Neural cell (in vitro differentiated cells): ENCODE measurements around the gene CDH4.

Source experiments
- CTCF ChIP-seq: fragments of 450-650 bp; IDR thresholded peaks from 2 replicates; pipeline ENCODE4 v1.5.1; 2014; ENCODE audit warnings: antibody characterized with exemption, mild to moderate bottlenecking, moderate library complexity; ENCODE audit not compliant: poor library complexity, severe bottlenecking
- EZH2 ChIP-seq: fragments of 200-600, 300-800 bp; shearing (Covaris generic), sonication (generic); IDR thresholded peaks from 2 replicates; pipeline ENCODE4 v1.6.1; 2014; ENCODE audit warnings: antibody characterized with exemption, low read length, borderline replicate concordance, mild to moderate bottlenecking; ENCODE audit not compliant: insufficient read depth, poor library complexity, severe bottlenecking
- MXI1 ChIP-seq: fragments of 450-650 bp; conservative IDR thresholded peaks from 2 replicates; pipeline ENCODE4 v1.6.1; 2014; ENCODE audit warnings: antibody characterized with exemption, mild to moderate bottlenecking; ENCODE audit not compliant: poor library complexity, severe bottlenecking
- POLR2AphosphoS5 ChIP-seq: IDR thresholded peaks from 2 replicates; pipeline ENCODE4 v1.6.1; 2012
- REST ChIP-seq: IDR thresholded peaks from 2 replicates; pipeline ENCODE4 v1.6.1; 2012; ENCODE audit warnings: borderline replicate concordance
- SMC3 ChIP-seq: fragments of 450-650 bp; conservative IDR thresholded peaks from 2 replicates; pipeline ENCODE4 v1.6.1; 2014; ENCODE audit warnings: antibody characterized with exemption, mild to moderate bottlenecking, moderate library complexity; ENCODE audit not compliant: poor library complexity
- TAF1 ChIP-seq: IDR thresholded peaks from 2 replicates; pipeline ENCODE4 v1.6.1; 2012; ENCODE audit warnings: low read depth

GRCh38 chr20:61815176-61815575 lies 563.1 kb downstream of the CDH4 start:
- TF ChIP-seq REST (no peak), CTCF (no peak), POLR2AphosphoS5 (no peak), EZH2 (no peak), TAF1 (no peak), SMC3 (no peak), MXI1 (no peak)
